CD4-positive, alpha-beta T cell treated with Interferon gamma for 1 hour (primary cell): ENCODE data around the gene CMTM7.
A peak's percentile ranks its signal among the peaks of the same experiment; 100 is the strongest.

ENCODE experiments used
- DNase-seq: peaks from one replicate; pipeline ENCODE4 v3.0.0-alpha.2; 2020

The CMTM7 gene

GRCh38 chr3:32495609-32496008, 104.0 kb downstream of the CMTM7 start:
- DNase-seq: no peak

- DNase-seq: no peak
These were observed 106.6 kb downstream of the CMTM7 start for GRCh38 chr3:32498252-32498651.

GRCh38 chr3:32498992-32499391, 107.3 kb downstream of the CMTM7 start:
- DNase-seq: no peak

- no peak for DNase-seq
These were observed 107.9 kb downstream of the CMTM7 start for GRCh38 chr3:32499585-32499984.

- no peak for DNase-seq
These were observed 108.6 kb downstream of the CMTM7 start for GRCh38 chr3:32500231-32500630.

GRCh38 chr3:32500880-32501782, 109.5 kb downstream of the CMTM7 start:
- no peak for DNase-seq

GRCh38 chr3:32501783-32502117, 110.1 kb downstream of the CMTM7 start:
- DNase-seq: no peak

GRCh38 chr3:32502118-32502945, 110.7 kb downstream of the CMTM7 start, which contains the start of gene CMTM6:
TSS of gene CMTM6 (minus strand) at chr3:32502852. CDS start at chr3:32502745, 107 bp downstream.
- peak; percentile 78 for DNase-seq

GRCh38 chr3:32502946-32503286, 111.3 kb downstream of the CMTM7 start:
- no peak for DNase-seq
